Upper lobe of left lung (tissue), 4 donors: ENCODE data around the gene TMEM119.

ENCODE experiments used
- POLR2AphosphoS5 ChIP-seq, 2 donors: sonication (generic); formaldehyde crosslinking; IDR thresholded peaks; one replicate each; pipeline ENCODE4 v1.5.1; 2017; ENCODE audit warnings: antibody characterized with exemption in 2 of 2
- TF ChIP-seq, protein P1 (sequence below), 6 experiments: fragments of 450-650 bp in 4 of 6; fragments of 200-600 bp in 2 of 6; sonication (generic) in 2 of 6; IDR thresholded peaks; one replicate each; pipeline ENCODE4 v1.5.1; 2016 to 2019; ENCODE audit warnings: antibody characterized with exemption in 6 of 6

GRCh38 chr12:108589840-108590229 lies 8.0 kb downstream of the TMEM119 start:
- TF ChIP-seq, protein P1, sequence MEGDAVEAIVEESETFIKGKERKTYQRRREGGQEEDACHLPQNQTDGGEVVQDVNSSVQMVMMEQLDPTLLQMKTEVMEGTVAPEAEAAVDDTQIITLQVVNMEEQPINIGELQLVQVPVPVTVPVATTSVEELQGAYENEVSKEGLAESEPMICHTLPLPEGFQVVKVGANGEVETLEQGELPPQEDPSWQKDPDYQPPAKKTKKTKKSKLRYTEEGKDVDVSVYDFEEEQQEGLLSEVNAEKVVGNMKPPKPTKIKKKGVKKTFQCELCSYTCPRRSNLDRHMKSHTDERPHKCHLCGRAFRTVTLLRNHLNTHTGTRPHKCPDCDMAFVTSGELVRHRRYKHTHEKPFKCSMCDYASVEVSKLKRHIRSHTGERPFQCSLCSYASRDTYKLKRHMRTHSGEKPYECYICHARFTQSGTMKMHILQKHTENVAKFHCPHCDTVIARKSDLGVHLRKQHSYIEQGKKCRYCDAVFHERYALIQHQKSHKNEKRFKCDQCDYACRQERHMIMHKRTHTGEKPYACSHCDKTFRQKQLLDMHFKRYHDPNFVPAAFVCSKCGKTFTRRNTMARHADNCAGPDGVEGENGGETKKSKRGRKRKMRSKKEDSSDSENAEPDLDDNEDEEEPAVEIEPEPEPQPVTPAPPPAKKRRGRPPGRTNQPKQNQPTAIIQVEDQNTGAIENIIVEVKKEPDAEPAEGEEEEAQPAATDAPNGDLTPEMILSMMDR (IDR thresholded peaks at IDR 0.05): no peak
- TF ChIP-seq POLR2AphosphoS5 (IDR thresholded peaks at IDR 0.05): no peak
